K562 (cell line): ENCODE results near the gene ERF. TPM values are rescaled to one million over a fixed set of nuclear protein-coding genes. Genes with fewer than 3 reads are reported as not detected.

Source experiments
- ARID4B ChIP-seq: sonication (generic); formaldehyde crosslinking; IDR thresholded peaks from 2 replicates; pipeline ENCODE4 v1.8.0; 2022; ENCODE audit warnings: mild to moderate bottlenecking, missing genetic modification reagents
- ARNT ChIP-seq, 2 experiments: fragments of 450-650 bp; IDR thresholded peaks; 2 replicates each; pipeline ENCODE4 v1.6.1; 2016; ENCODE audit warnings: mild to moderate bottlenecking in 1 of 2
- CBX2 ChIP-seq: fragments of 200-600 bp; sonication (generic); IDR thresholded peaks from one replicate; pipeline ENCODE4 v1.6.1; 2012; ENCODE audit warnings: mild to moderate bottlenecking, low read length, inconsistent platforms; ENCODE audit not compliant: insufficient read depth, poor library complexity, severe bottlenecking
- CHD1 ChIP-seq: fragments of 200-600 bp; sonication (generic); IDR thresholded peaks from one replicate; pipeline ENCODE4 v1.6.1; 2012; ENCODE audit warnings: mild to moderate bottlenecking, moderate library complexity, low read length, inconsistent platforms
- ELF1 ChIP-seq: fragments of 200-800 bp; sonication (Bioruptor generic); IDR thresholded peaks from 2 replicates; pipeline ENCODE4 v1.6.1; 2016; ENCODE audit warnings: missing genetic modification characterization, missing compliant biosample characterization
- ELK1 ChIP-seq: sonication (generic); formaldehyde crosslinking; IDR thresholded peaks from 2 replicates; pipeline ENCODE4 v1.8.1; 2022; ENCODE audit warnings: missing genetic modification reagents
- NRF1 ChIP-seq, 2 experiments: fragments of 450-650 bp; IDR thresholded peaks in 1 of 2; conservative IDR thresholded peaks in 1 of 2; 2 replicates each; pipeline ENCODE4 v1.6.1; 2014; ENCODE audit warnings: mild to moderate bottlenecking in 2 of 2
- PCBP2 ChIP-seq: fragments of 200-400 bp; formaldehyde crosslinking; IDR thresholded peaks from 2 replicates; pipeline ENCODE4 v1.6.1; 2018; ENCODE audit warnings: low read length, low read depth, mild to moderate bottlenecking, moderate library complexity; ENCODE audit not compliant: poor library complexity, severe bottlenecking
- SREBF2 ChIP-seq: sonication (generic); formaldehyde crosslinking; IDR thresholded peaks from 2 replicates; pipeline ENCODE4 v1.4.0; 2020; ENCODE audit warnings: mild to moderate bottlenecking, missing genetic modification reagents
- THAP7 ChIP-seq: fragments of 250-450 bp; sonication (Bioruptor Pico); IDR thresholded peaks from 2 replicates; pipeline ENCODE4 v1.5.0; 2021
- THRB ChIP-seq: fragments of 450-650 bp; formaldehyde crosslinking; conservative IDR thresholded peaks from 2 replicates; pipeline ENCODE4 v1.4.0; 2022; ENCODE audit warnings: mild to moderate bottlenecking, missing genetic modification characterization
- U2AF1 ChIP-seq: fragments of 200-400 bp; formaldehyde crosslinking; optimal IDR thresholded peaks from 2 replicates; pipeline ENCODE3; 2017; ENCODE audit warnings: mild to moderate bottlenecking, low read depth, low read length, moderate library complexity
- ZBTB34 ChIP-seq: fragments of 250-450 bp; sonication (Bioruptor Pico); IDR thresholded peaks from 2 replicates; pipeline ENCODE4 v1.8.0; 2021; ENCODE audit warnings: mild to moderate bottlenecking, moderate library complexity
- ZNF347 ChIP-seq: fragments of 450-650 bp; formaldehyde crosslinking; IDR thresholded peaks from 2 replicates; pipeline ENCODE4 v1.4.0; 2020; ENCODE audit warnings: low read depth, mild to moderate bottlenecking, moderate library complexity
- ZNF384 ChIP-seq: IDR thresholded peaks from 2 replicates; pipeline ENCODE4 v1.6.1; 2012; ENCODE audit warnings: low read depth, low read length, improper control_type of control experiment
- ZNF41 ChIP-seq: fragments of 250-450 bp; sonication (Bioruptor Pico); conservative IDR thresholded peaks from 2 replicates; pipeline ENCODE4 v1.4.0; 2020; ENCODE audit warnings: mild to moderate bottlenecking
- ZNF561 ChIP-seq: fragments of 450-650 bp; formaldehyde crosslinking; conservative IDR thresholded peaks from 2 replicates; pipeline ENCODE4 v1.4.0; 2020; ENCODE audit warnings: mild to moderate bottlenecking, moderate library complexity
- ZNF75A ChIP-seq: fragments of 450-650 bp; formaldehyde crosslinking; IDR thresholded peaks from 2 replicates; pipeline ENCODE4 v1.4.0; 2020; ENCODE audit warnings: mild to moderate bottlenecking
- polyA plus RNA-seq, 8 experiments: library from polyadenylated mRNA; depleted of rRNA in 4 of 8; stranded (reverse) in 5 of 8; unstranded in 3 of 8; fragments of >200 nt; fragmentation: Nextera tagmentation in 2 of 8; fragmentation: Illumina TruSeq in 1 of 8; extraction: Ambion mirVana in 2 of 8; extraction: Trizol in 1 of 8; gene quantifications; 2 replicates each; pipeline versions ENCODE4 v1.2.1 to v1.2.3, GENCODE V29; 2011 to 2014; ENCODE audit warnings: inconsistent platforms in 1 of 8, missing spikeins in 1 of 8
- total RNA-seq, 7 experiments: library from RNA; depleted of rRNA in 6 of 7; stranded (reverse); fragments of >200 nt in 6 of 7; fragmentation: Illumina TruSeq in 2 of 7; extraction: Trizol in 2 of 7; gene quantifications; 2 replicates each; pipeline versions ENCODE4 v1.2.1 to v1.2.3, GENCODE V29; 2011 to 2021; ENCODE audit warnings: low replicate concordance in 1 of 7

Gene ERF
- total and polyA plus RNA-seq, 9 of the 15 experiments (the other 6 are each of a cell fraction or from before 2014, with no cell fraction given) = 0.03 to 75.4 (median 27.0) TPM

GRCh38 chr19:42254850-42255765 lies at the start of gene ERF (continued):
- 0 out of 2 replicates have a peak, but pooled peaks have one; percentile 39 for TF ChIP-seq ARID4B (CRISPR knock-in tag)
- no peak for TF ChIP-seq ZBTB34 (CRISPR knock-in tag)
- no peak for TF ChIP-seq ZNF347
- TF ChIP-seq CBX2 = no peak
- no peak for TF ChIP-seq ZNF561 (CRISPR knock-in tag)
- peak; percentile 63 for TF ChIP-seq CHD1
- peak; percentile 72 to 74; a peak in 3 of 4 replicates for TF ChIP-seq NRF1 (conservative IDR thresholded peaks at IDR 0.05 in 1 of 2, IDR thresholded peaks at IDR 0.05 in 1 of 2)
- TF ChIP-seq ZNF41 = no peak
- TF ChIP-seq THRB (CRISPR knock-in tag) = no peak
- TF ChIP-seq ARNT (IDR thresholded peaks at IDR 0.05) = no peak
- no peak for TF ChIP-seq ELF1 (tag)
- TF ChIP-seq ZNF384 = no peak
- no peak for TF ChIP-seq ELK1
- TF ChIP-seq U2AF1 = no peak
- TF ChIP-seq ZNF75A (CRISPR knock-in tag) = no peak
- no peak for TF ChIP-seq THAP7 (CRISPR knock-in tag)
- TF ChIP-seq PCBP2 = no peak
- no peak for TF ChIP-seq SREBF2 (CRISPR knock-in tag)
